ENCODE data around the gene CCDC24.

The CCDC24 gene

GRCh38 chr1:43980255-43981134 is 10.9 kb upstream of the CCDC24 start:
- no peak for DNase-seq (ENCODE audit: low read depth)

- DNase-seq (ENCODE audit: low read depth) = no peak
Measured at GRCh38 chr1:43981135-43981491, 10.3 kb upstream of the CCDC24 start.

GRCh38 chr1:43981636-43982035 is 9.8 kb upstream of the CCDC24 start:
- DNase-seq (ENCODE audit: low read depth) = no peak

GRCh38 chr1:43982241-43982640 is 9.2 kb upstream of the CCDC24 start:
- DNase-seq (ENCODE audit: low read depth) = no peak

GRCh38 chr1:43982808-43983207 is 8.6 kb upstream of the CCDC24 start:
- no peak for DNase-seq (ENCODE audit: low read depth)

- DNase-seq (ENCODE audit: low read depth) = no peak
Measured at GRCh38 chr1:43983253-43983899, 8.0 kb upstream of the CCDC24 start.

- no peak for DNase-seq (ENCODE audit: low read depth)
Measured at GRCh38 chr1:43984855-43985254, 6.5 kb upstream of the CCDC24 start.

- DNase-seq (ENCODE audit: low read depth) = no peak
Measured at GRCh38 chr1:43985984-43986595, 5.3 kb upstream of the CCDC24 start.

GRCh38 chr1:43986712-43987111 is 4.7 kb upstream of the CCDC24 start:
- no peak for DNase-seq (ENCODE audit: low read depth)

GRCh38 chr1:43987159-43987902 is 4.1 kb upstream of the CCDC24 start:
- DNase-seq (ENCODE audit: low read depth) = no peak

- DNase-seq (ENCODE audit: low read depth) = no peak
Measured at GRCh38 chr1:43990271-43991199, 864 bp upstream of the CCDC24 start.

GRCh38 chr1:43991200-43991475 is 261 bp upstream of the CCDC24 start:
- DNase-seq (ENCODE audit: low read depth) = no peak

- no peak for DNase-seq (ENCODE audit: low read depth)
Measured at GRCh38 chr1:43992232-43992995, 1.0 kb downstream of the CCDC24 start.

- no peak for DNase-seq (ENCODE audit: low read depth)
Measured at GRCh38 chr1:43993206-43993914, 2.0 kb downstream of the CCDC24 start.

GRCh38 chr1:43994071-43994470 is 2.7 kb downstream of the CCDC24 start:
- no peak for DNase-seq (ENCODE audit: low read depth)

- no peak for DNase-seq (ENCODE audit: low read depth)
Measured at GRCh38 chr1:43994794-43995790, 3.7 kb downstream of the CCDC24 start.

- DNase-seq (ENCODE audit: low read depth) = no peak
Measured at GRCh38 chr1:43995984-43996732, 4.8 kb downstream of the CCDC24 start.

- DNase-seq (ENCODE audit: low read depth) = no peak
Measured at GRCh38 chr1:43996733-43997115, 5.3 kb downstream of the CCDC24 start.
